NCI-H460 (cell line): ENCODE measurements around the gene PPFIBP1. TPM values are rescaled to one million over a fixed set of nuclear protein-coding genes. Genes with fewer than 3 reads are reported as not detected.

Experiments
- total RNA-seq: library from RNA; depleted of rRNA; stranded (reverse); fragments of >200 nt; shearing (Covaris generic); gene quantifications from 2 replicates; pipeline ENCODE4 v1.2.3, GENCODE V29; 2014; rRNA removed

Gene PPFIBP1
- total RNA-seq, 1 experiment from 2014 or later, result 75.1 TPM

Other genes starting within 250 kb of the PPFIBP1 start
- 10.4 and 10.9 TPM in 2 replicates for gene BMAL2, start 191.4 kb upstream of the PPFIBP1 start, total RNA-seq
- gene SMCO2, start 77.5 kb upstream of the PPFIBP1 start, total RNA-seq, result 0.27 TPM in 1 of 2 replicates, not detected in the other
- 0.23 and 0.30 TPM in 2 replicates for gene REP15, start 172.2 kb downstream of the PPFIBP1 start, total RNA-seq
- 138 and 139 TPM in 2 replicates for gene MRPS35, start 186.6 kb downstream of the PPFIBP1 start, total RNA-seq